HG03442 (cell line): Measurements from ENCODE around the gene EHBP1L1.

ENCODE experiments used
- ATAC-seq: cut with Tn5 transposase; IDR thresholded peaks from one replicate; pipeline ENCODE4 v1.9.1; 2021; ENCODE audit warnings: mild to moderate bottlenecking, moderate library complexity; ENCODE audit not compliant: unreplicated experiment

The EHBP1L1 gene

DNA sequence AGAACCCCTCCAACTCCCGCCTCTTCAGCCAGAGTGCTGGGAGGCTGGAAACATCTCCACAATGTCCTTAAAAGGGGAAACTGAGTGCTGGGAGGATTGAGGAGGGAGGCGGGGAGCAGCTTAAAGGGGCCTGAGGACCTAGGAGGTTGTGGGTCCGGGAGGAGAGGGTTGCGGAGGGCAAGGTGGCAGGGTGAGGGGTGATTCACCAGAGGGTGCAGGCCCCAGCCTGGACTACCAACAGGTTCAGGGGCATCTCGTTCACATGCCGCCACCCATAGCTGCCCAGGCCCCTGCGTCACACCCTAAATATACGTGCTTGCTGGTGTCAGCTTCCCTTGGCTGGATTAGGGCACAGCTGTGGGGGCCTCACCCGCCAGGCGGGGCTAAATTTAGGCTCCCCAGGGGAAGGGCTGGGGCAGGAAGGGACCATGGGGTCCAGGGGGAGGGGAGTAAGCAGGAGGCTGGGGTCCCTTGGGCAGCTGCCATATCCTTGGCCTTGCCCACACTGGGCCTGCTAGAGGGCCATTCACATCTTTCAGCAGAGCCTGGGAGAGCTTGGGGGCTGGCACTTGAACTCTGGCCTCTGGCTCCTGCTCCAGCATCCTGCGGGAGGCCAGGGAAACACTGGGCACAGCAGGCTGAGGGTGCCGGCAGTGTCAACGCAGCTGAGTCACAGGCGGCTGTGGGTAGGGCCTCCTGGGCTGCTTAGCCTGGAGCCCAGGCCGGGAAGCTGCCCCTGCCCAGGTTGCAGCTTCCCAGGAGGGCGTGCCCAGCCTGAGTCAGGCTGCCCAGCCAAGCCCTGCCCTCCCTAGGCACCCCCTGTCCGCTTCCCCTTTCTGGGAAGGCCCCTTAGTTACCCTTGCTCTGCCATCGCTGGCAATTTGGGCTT lies 1.3 kb downstream of the EHBP1L1 start:
- no peak for ATAC-seq

DNA sequence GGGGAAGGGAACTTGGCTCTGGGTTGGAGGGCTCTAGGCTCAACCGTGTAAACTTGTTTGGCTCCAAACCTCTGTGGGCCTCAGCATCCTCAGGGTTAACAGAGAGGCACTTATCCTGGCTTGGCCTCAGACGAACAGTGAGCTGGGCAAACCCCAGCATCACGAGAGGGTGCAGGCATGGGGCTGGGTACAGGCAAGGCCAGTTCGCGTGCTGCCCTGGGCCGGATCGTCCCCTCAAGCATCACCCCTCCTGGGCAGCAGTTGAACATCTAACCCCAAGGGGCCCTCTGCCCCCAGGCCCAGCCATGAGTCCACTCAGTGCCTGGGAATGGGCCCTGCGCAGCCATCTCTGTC lies 1.9 kb downstream of the EHBP1L1 start:
- no peak for ATAC-seq

DNA sequence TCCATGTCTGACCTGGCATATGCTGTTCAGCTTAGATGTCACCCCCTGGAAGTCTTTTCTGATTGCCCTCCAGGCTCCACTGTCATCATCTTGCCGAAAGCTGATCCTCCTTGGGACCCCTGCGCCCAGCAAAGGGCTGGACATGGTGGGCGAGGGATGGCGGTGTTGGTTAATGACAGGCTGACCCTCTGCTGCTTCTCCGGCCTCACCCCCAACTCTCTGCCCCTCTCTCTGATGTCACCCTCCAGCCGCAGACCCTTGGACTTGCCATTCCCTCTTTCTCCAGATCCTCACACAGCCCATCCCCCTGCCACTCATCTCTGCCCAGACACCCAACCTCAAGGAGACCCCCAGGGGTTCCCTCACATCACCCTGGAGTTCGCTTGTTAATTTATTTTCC lies 2.3 kb downstream of the EHBP1L1 start:
- no peak for ATAC-seq

DNA sequence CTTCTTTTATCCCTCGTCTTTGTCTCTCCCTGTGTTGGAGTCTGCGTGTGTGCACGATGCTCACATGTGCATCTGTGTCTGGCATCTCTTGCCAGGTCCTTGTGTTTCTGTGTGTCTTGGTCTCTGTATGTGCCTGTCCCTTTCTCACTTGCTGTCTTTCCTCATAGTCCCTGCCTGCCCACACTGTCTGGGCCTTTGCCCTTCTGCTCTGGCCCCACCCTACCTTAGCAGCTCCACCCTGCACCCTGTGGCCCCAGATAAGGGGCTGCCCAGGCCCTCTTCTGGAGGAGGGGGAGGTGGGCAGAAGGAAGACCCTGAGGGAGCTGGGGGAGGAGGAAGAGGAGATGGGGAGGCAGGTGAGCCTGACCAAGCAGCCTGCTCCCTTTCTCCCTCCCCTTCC lies 2.8 kb downstream of the EHBP1L1 start:
- ATAC-seq: no peak

DNA sequence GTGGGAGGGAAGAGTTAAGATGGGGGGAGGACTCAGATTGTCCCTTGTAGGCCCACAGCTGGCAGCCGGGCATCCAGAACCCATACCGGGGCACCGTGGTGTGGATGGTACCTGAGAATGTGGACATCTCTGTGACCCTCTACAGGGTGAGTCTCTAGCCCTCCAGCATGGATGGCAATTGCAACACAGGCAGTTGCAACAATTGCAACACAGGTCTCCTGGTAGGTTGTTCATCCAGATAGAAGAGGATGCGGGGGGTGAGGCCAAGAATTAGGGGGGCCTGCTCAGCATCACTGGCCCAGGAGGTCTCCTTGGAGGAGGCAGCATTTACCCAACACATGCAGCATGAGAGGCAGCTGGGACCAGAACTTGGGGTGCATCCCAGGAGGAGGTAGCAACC lies 3.4 kb downstream of the EHBP1L1 start:
- no peak for ATAC-seq

DNA sequence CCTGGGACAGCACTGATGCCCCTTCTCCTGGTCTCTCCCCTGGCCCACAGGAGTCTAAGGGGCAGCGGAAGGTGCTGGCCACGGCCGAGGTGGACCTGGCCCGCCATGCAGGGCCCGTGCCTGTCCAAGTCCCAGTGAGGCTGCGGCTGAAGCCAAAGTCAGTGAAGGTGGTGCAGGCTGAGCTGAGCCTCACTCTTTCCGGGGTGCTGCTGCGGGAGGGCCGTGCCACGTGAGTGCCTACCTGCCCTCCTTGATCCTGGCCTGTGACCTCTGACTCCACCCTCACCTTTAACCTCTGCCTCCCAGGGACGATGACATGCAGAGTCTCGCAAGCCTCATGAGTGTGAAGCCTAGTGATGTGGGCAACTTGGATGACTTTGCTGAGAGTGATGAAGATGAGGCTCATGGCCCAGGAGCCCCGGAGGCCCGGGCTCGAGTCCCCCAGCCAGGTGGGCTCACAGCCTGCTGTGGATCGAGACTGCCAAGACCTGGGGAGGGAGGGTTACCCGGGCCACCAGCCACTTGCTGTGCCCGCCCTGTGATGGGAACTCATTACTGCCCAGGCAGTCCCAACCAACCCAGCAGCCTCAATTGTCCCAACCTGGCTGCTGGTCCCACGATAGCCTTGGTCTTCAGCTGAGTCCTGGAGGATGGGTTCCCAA lies 4.3 kb downstream of the EHBP1L1 start:
- no peak for ATAC-seq

DNA sequence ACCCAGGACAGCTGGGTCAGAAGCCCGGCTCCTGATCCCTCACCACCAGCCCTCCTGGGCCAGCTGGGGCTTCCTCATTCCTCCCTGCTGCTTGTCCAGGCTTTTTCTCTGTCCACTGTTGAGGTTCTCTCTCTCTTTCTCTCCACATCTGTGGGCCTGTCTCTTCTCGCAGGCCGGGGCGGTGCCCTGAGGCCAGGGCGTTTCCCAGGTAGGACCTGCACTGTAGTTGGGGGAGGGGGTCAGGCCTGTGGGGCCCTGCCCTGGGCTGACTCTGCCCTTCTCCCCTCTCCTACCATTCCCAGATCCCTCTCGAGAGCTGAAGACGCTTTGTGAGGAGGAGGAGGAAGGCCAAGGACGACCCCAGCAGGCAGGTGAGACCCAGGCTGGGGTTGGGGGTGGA lies 4.9 kb downstream of the EHBP1L1 start:
- no peak for ATAC-seq

DNA sequence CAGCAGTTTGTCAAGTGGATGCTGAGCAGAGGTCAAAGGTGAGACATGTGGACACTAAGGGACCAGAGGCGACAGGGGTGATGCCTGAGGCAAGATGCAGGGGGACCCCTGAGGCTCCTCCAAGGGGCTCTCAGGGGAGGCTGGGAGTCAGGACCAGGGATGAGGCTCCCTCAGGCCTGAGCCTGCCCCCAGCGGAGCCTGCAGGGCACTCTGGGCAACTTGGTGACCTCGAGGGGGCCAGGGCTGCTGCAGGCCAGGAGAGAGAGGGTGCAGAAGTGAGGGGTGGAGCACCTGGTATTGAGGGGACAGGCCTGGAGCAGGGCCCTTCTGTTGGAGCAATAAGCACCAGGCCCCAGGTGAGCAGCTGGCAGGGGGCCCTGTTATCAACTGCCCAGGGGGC lies 6.1 kb downstream of the EHBP1L1 start:
- no peak for ATAC-seq

DNA sequence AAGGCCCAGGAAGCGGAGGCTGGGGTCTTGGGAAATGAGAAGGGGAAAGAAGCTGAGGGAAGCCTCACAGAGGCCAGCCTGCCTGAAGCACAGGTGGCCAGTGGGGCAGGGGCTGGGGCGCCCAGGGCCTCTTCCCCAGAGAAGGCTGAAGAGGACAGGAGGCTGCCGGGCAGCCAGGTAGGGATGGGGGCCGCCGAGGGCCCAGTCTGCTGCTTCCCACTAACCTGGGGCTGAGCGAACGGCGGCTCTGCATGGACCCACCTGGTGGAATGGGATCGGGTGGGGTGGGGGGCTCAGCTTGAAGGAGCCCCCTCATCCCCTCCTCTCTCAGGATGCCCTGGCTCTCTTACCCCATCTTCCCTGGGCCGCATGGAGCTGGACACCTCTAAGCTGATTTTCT lies 7.7 kb downstream of the EHBP1L1 start:
- ATAC-seq: no peak

DNA sequence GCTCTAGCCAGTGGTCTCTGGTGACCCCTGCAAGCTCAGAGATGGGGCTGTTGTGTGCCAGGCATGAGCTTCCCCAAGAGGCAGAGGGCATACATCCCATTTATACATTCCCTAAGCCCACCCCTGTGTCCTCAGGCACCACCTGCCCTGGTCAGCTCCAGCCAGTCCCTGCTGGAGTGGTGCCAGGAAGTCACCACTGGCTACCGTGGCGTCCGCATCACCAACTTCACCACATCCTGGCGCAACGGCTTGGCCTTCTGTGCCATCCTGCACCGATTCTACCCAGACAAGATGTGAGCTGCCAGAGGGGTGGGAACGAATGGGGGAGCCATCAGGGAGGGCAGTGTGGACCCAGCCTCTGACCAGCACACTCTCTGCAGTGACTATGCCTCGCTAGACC lies 8.3 kb downstream of the EHBP1L1 start:
- ATAC-seq: no peak

DNA sequence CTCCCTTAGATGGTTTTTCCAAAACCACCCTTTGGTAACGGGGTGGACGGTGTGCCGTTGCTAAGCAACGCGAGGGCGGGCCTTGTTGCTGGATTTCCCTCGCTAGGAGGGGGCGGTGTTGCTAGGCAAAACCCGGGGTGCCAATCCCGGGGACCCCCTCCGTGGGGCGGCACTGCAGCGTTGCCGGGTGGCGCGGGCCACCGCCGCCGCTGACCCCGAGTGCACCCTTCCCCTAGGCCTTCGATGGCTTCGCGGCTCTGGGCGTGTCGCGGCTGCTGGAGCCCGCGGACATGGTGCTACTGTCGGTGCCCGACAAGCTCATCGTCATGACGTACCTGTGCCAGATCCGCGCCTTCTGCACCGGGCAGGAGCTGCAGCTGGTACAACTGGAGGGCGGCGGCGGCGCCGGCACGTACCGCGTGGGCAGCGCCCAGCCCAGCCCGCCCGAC lies 8.9 kb downstream of the EHBP1L1 start:
- no peak for ATAC-seq

DNA sequence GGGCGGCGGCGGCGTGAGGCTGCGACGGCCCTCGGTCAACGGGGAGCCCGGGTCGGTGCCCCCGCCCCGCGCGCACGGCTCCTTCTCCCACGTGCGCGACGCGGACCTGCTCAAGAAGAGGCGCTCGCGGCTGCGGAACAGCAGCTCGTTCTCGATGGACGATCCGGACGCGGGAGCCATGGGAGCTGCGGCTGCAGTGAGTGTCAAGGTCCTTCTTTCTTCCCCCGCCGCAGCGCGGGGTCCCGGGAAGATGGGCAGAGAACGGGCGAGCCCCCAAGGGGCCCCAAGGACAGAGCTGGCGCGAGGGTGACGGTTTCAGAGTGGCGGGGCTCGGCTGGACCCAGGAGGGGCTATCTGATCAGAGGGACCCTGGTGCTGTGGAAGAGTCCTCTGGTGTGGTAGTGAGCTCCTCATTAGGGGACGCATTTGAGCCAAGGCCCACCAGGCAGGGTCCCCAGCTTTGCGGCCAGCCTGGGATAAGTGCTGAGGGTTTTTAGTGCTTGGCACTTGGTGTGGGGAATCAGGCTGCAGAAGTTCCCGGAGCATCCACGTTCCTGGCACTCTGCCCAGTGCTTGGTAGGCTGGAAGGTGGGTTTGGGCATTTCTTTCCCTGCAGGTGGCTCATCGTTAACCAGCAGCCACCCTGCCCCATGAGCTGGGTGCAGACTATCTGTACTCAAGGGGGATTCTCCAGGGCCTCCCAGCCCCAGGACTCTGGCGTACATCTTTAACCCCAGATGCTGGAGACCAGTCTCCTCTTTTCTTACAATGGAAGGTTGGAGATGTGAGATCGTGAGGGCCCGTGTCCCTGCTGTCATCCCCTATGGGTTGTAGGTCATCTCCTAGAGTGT lies 9.8 kb downstream of the EHBP1L1 start:
- ATAC-seq: no peak

DNA sequence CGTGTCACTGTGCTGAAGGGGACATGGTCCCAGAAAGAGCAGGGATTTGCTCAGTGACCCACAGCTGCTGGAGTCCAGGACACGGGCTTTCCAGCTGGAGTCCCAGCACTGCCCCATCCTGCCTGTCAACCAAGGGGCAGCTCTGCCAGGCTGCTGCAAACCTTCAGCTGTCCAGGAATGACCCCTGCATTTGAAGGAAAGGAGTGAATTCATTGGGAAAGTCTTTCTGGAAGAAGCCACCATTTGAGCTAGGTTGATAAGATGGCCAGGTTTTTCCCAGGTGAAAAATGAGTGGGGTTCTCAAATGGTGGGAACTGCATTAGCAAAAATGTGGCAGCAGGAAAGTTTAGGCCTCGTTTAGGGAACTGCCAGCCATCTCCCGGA lies 10.4 kb downstream of the EHBP1L1 start:
- ATAC-seq: no peak

DNA sequence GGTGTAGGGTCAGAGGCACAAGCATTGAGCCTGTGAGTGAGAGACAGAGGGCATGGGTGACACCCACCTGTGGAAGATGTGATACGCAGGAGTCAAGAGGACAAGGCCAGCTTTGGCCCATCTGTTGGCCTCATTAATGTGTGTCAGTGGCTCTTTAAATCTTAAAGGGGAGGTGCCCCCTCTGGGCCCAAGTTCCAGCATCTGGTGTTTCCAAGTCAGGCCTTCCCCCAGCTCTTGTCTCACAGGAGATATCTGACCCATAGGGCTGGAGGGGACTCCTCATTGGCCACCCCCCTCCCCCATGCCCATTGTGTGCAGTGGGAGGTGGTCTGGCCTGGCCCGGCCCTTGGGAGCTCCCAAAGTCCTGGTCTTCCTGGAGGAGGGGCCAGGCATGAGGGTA lies 10.8 kb downstream of the EHBP1L1 start:
- no peak for ATAC-seq

DNA sequence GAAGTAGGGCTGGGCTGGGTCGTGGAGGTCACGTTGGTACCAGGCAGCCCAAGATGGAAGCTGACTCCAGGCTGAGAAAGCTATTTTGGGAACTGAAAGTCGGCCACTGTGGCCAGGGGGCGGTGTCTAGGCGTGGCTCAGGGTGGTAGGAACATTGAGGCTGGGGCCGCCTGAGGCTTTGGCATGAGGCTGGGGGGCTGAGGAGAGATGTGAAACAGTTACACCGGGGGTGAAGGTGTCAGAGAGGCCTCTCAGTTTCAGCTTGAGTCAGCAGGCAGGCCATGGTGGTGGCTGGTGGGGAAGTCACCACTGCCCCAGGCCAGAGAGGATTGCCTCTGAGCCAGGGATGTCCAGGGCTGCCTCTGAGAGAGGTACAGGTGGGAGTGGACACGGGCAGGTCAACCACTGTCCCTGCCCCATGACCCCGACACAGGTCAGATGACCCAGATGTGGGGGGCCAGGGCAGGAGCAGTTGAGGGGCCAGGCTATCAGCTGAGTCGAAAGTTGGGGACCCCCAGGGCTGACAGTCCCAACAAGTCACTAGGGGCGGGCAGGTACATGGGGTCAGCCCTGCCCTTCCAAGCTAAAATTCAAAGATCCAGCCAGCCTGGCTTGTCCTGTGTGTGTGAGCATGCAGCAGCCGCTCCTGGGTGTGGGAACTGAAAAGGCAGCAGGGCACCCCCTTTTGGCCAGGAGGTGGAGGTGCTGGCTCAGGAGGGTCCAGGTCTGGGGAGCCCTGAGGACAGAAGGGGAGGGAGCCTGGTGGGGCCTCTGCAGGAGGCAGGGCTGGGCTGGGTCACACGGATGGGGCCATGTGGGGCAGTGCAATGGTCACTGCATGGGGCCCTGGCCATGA lies 12.6 kb downstream of the EHBP1L1 start:
- peak; percentile 79 for ATAC-seq

DNA sequence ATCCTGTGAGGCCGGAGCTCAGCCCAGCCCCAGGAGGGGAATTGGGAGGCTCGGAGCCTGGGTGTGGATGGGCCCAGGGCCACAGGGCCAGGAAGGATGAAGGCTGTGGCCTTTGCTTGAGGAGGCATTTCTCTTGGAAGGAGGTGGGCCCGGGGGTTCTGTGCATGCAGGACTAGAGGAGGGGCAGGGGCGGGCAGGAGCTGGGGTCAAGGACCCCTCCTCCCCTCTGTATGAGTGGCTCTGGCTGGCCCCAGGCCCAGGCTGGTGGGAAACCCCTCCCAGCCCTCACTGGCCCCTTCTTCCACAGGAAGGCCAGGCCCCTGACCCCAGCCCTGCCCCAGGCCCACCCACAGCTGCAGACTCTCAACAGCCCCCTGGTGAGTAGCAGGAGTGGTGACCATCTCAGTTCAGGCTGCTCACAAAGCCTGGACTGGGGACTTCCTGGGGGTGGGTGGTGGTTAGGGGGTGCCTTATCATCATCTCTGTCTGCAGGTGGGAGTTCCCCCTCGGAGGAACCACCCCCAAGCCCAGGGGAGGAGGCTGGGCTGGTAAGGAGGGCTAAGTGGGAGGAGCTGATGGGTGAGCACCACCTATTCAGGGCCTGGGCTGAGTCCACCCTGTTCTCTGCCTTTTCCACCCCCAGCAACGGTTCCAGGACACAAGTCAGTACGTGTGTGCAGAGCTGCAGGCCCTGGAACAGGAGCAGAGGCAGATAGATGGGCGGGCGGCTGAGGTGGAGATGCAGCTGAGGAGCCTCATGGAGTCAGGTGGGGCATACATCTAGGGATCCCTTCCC lies 13.8 kb downstream of the EHBP1L1 start:
- no peak for ATAC-seq

DNA sequence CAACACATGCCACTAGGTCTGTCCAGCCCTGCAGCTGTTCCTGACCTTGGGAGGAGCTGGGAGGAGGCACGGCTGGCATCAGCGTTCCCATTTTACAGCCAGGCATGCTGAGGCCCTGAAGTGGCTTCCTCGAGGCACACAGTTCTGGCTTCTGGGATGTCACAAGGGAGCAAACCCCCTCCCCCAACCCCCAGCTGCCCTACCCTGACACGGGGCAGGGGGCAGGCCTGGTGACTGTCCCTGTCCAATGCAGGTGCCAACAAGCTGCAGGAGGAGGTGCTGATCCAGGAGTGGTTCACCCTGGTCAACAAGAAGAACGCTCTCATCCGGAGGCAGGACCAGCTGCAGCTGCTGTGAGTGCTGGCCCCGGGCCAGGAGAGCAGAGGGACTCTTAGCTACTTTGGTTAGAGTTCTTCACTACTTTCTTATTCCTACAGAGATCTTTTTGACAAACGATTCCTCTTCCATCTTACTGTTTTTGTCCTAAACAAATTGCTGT lies 14.4 kb downstream of the EHBP1L1 start:
- no peak for ATAC-seq

DNA sequence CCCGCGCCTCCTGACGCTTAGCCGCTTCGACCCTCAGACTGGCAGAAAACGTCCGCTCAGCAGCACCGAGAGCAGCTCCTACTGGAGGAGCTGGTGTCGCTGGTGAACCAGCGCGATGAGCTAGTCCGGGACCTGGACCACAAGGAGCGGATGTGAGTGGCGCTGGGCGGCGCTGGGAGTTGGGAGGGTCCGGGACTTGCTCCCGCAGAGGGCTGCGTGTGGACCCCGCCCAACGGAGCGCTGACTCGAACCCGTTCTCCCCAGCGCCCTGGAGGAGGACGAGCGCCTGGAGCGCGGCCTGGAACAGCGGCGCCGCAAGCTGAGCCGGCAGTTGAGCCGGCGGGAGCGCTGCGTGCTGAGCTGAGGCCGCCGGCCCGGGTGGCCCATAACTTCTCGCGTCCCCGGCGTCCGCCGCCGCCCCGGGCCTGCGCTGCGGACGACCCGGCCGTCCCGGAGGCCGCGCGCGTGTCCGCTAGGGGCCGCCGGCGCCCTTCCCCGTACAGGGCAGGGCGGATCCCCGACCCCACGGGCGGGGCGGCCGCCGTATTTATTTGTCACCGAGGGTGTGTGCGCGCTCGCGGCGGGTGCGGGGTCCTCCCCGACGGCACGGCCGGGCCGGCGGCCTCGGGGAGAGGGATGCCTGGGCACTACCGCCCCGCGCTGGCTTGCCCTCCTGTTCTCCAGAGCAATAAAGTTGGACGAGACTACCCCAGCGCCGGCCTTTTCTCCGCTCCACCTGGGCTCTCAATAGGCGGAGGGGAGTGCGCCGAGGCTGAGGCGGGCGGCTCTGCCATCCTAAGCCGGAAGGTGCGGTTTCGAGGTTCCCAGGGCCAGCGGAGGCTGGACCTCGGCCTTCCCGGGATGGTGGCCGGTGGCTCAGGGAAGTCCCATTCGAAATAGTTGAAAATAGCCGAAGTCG lies 16.3 kb downstream of the EHBP1L1 start:
- no peak for ATAC-seq
